Adipocyte (in vitro differentiated cells): ENCODE data around the gene NUP98.
A peak's percentile ranks its signal among the peaks of the same experiment; 100 is the strongest.

ENCODE experiments used
- DNase-seq: peaks from one replicate; pipeline ENCODE4 v3.0.0-alpha.2; 2015; ENCODE audit warnings: low read depth
- H3K27me3 ChIP-seq: replicated peaks from 2 replicates; pipeline ENCODE4 v1.7.0; 2013; ENCODE audit warnings: mild to moderate bottlenecking, low read length, moderate library complexity; ENCODE audit not compliant: control insufficient read depth, insufficient read depth
- H3K36me3 ChIP-seq: 2 replicates; pipeline ENCODE4 v1.7.0; 2013; ENCODE audit warnings: low read length, mild to moderate bottlenecking, moderate library complexity; ENCODE audit not compliant: control insufficient read depth, insufficient read depth, severe bottlenecking
- H3K4me1 ChIP-seq: 2 replicates; pipeline ENCODE4 v1.7.0; 2013; ENCODE audit warnings: mild to moderate bottlenecking, low read length, moderate library complexity; ENCODE audit not compliant: control insufficient read depth, insufficient read depth
- H3K4me3 ChIP-seq: 2 replicates; pipeline ENCODE4 v1.7.0; 2013; ENCODE audit warnings: mild to moderate bottlenecking, low read length, moderate library complexity
- H3K9ac ChIP-seq: 2 replicates; pipeline ENCODE4 v1.7.0; 2013; ENCODE audit warnings: mild to moderate bottlenecking, low read length, moderate library complexity
- H3K9me3 ChIP-seq: 2 replicates; pipeline ENCODE4 v1.7.0; 2013; ENCODE audit warnings: mild to moderate bottlenecking, low read length, moderate library complexity; ENCODE audit not compliant: control insufficient read depth

Gene NUP98

DNA sequence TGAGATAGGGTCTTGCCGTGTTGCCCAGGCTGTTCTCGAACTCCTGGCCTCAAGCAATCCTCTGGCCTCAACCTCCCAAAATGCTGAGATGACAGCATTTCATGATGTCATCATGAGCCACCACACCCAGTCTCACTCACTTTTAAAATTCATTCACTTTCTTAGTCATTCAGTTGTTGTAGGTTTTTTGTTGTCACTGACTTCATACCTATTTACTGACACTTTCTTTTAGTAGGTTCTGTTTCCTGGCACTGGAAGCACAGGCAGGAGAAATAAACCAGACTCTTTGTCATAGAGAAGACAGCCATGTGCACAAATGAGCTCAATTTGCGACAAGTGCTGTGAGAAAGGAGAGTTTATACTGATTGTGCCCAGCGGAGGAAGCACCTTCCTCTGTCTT is 166.0 kb downstream of the NUP98 start:
- DNase-seq = no peak
- Histone ChIP-seq H3K9ac (no peak overlapping the region), H3K27me3 (no peaks in the 10 kb centered on the region), H3K4me1 (peaks cover 11% of the 10 kb centered on the region), H3K9me3 (no peaks in the 10 kb centered on the region), H3K36me3 (no peaks in the 10 kb centered on the region), H3K4me3 (no peak overlapping the region)

DNA sequence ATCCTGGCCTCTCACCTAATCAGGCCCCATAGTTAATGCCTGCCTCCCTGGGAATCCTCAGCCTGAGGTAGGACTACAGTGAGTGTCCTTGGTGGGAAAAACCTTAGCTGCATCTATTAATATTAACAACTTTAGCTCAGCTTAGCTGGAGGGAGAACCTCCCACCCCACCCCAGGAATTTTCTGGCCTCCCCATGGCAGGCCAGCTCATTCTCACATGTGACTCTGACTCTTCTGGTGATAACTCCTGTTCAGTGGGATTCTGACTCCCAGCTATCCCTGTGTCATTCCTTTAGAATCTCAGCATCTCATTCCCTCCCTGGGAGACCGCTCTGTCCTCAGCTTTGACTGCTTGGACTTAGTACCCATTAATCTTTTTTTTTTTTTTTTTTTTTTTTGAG is 170.1 kb downstream of the NUP98 start:
- no peaks in the 10 kb centered on the region for H3K9me3 ChIP-seq
- no peaks in the 10 kb centered on the region for H3K27me3 ChIP-seq
- no peaks in the 10 kb centered on the region for H3K36me3 ChIP-seq
- DNase-seq = peak; percentile 33
- peak overlapping the region; percentile 38 for H3K9ac ChIP-seq
- H3K4me3 ChIP-seq = peak overlapping the region; percentile 53
- H3K4me1 ChIP-seq = peaks cover 18% of the 10 kb centered on the region

DNA sequence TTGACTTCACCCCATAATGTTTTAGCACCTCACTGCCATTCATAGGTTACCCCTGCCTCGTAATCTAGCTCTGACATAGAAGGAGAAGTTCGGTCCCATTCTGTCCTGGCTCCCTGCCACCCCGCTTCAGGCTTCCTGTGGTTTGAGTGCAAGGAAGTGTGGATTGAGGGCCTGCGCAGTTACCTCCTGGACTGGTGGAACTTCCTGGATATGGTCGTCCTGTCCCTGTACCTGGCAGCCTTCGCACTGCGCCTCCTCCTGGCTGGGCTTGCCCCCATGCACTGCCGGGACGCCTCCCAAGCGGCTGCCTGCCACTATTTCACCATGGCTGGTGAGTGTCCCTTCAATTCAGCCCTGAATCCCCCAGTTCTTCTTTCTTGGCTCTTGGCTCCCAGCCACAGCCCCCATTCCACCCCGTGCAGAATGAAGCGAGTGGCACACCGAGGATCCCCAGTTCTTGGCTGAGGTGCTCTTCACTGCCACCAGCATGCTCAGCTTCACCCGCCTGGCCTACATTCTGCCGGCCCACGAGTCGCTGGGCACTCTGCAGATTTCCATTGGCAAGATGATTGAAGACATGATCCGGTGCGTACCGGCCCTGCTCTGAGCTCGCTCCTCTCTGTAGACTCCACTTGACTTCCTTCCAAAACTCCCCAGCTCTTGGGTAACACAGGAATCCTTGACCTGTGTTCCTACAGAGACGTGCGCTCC is 170.9 kb downstream of the NUP98 start:
- no peak for DNase-seq
- Histone ChIP-seq H3K4me3 (no peak overlapping the region), H3K27me3 (peaks cover 3% of the 10 kb centered on the region), H3K9ac (no peak overlapping the region), H3K4me1 (peaks cover 18% of the 10 kb centered on the region), H3K9me3 (no peaks in the 10 kb centered on the region), H3K36me3 (no peaks in the 10 kb centered on the region)
